ENCODE measurements around the gene SRRD. TPM values are rescaled to one million over a fixed set of nuclear protein-coding genes. Genes with fewer than 3 reads are reported as not detected.

The SRRD gene
- total RNA-seq, 2 experiments from 2014 or later = 23.1 to 33.0 TPM

DNA sequence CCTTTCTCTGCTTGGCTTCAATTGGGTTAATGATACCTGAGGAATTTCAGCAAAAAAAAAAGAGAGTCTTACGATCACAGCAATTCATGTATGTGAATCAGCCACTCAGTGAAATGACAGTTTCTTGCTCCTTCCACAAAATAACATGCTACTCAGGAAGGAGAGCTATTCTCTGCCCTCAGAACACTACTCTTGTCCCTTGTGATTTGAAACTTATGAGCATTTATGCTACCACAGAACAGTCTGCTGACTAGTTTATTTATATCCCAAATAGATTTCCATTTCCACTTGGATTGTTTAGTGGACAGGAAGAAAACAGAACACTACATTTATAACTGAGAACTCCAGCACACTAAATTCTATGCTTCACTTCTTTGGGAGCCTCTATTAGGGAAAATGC lies 20.1 kb downstream of the SRRD start:
- peaks cover 93% of the 10 kb centered on the region for H3K36me3 ChIP-seq (ENCODE audit: insufficient read depth, low read length)
- H3K27ac ChIP-seq (ENCODE audit: low read depth, low read length, poor library complexity, severe bottlenecking) = peak overlapping the region; percentile 58
- no peak for DNase-seq (ENCODE audit: low spot score)
- peak overlapping the region; percentile 55; the same call in 1 of the 2 replicates for H3K4me2 ChIP-seq (ENCODE audit: low read length)
- H3K9me3 ChIP-seq (ENCODE audit: low read length) = no peaks in the 10 kb centered on the region
- ChIA-PET POLR2A (interaction anchor here (0.9 to 1.7 kb wide), 3 partner anchors 8 to 20 kb away, joined by 3 to 7 read pairs (median 3); partner anchors contain the start of genes HPS4, SRRD and TFIP11), CTCF (ENCODE audit: unreplicated experiment) (interaction anchor here (0.7 to 1.0 kb wide), 2 partner anchors 29 to 73 kb away, joined by 3 read pairs; no protein-coding TSS in a partner anchor)
- no peaks in the 10 kb centered on the region for H3K79me2 ChIP-seq (ENCODE audit: insufficient read depth, low read depth, low read length)
- H2AFZ ChIP-seq (ENCODE audit: low read length) = no peak overlapping the region
- TF ChIP-seq, protein P1, sequence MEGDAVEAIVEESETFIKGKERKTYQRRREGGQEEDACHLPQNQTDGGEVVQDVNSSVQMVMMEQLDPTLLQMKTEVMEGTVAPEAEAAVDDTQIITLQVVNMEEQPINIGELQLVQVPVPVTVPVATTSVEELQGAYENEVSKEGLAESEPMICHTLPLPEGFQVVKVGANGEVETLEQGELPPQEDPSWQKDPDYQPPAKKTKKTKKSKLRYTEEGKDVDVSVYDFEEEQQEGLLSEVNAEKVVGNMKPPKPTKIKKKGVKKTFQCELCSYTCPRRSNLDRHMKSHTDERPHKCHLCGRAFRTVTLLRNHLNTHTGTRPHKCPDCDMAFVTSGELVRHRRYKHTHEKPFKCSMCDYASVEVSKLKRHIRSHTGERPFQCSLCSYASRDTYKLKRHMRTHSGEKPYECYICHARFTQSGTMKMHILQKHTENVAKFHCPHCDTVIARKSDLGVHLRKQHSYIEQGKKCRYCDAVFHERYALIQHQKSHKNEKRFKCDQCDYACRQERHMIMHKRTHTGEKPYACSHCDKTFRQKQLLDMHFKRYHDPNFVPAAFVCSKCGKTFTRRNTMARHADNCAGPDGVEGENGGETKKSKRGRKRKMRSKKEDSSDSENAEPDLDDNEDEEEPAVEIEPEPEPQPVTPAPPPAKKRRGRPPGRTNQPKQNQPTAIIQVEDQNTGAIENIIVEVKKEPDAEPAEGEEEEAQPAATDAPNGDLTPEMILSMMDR (conservative IDR thresholded peaks at IDR 0.05; ENCODE audit: low read length) = no peak
- no peaks in the 10 kb centered on the region for H4K20me1 ChIP-seq (ENCODE audit: insufficient read depth, low read length)
- intact Hi-C loops (cut with micrococcal nuclease; ENCODE audit: unreplicated experiment) = no loop called here
- peaks cover 23% of the 10 kb centered on the region for H3K4me1 ChIP-seq (ENCODE audit: insufficient read depth, low read length, poor library complexity, severe bottlenecking)
- H3K9me2 ChIP-seq (ENCODE audit: insufficient read depth, low read length) = no peaks in the 10 kb centered on the region
- BruUV-seq (replicated peaks) = no TSS peak
- no peak overlapping the region for H3K4me3 ChIP-seq (ENCODE audit: low read depth, low read length, poor library complexity, severe bottlenecking)

DNA sequence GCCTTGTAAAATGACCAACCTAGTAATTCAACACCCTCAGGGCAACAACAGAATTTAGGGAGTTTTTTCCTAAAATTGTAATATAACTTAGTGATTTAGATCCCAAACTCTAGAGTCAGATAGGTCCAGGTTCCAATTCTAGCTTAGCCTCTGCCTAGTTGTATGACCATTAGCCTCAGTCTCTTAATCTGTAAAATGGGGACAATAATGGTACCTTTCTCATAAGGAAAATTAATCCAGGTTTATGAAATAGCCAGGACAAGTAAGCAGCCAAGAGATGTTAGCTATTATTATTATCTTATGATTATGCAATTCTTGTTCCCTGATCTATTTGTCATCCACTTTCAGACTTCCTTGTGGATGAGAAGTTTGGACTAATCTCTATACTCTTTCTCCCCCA lies 24.5 kb downstream of the SRRD start:
- Histone ChIP-seq H2AFZ (ENCODE audit: low read length) (no peak overlapping the region), H3K27ac (ENCODE audit: low read depth, low read length, poor library complexity, severe bottlenecking) (no peak overlapping the region), H3K9me3 (ENCODE audit: low read length) (no peaks in the 10 kb centered on the region), H3K4me3 (ENCODE audit: low read depth, low read length, poor library complexity, severe bottlenecking) (no peak overlapping the region), H3K4me1 (ENCODE audit: insufficient read depth, low read length, poor library complexity, severe bottlenecking) (peaks cover 24% of the 10 kb centered on the region), H3K79me2 (ENCODE audit: insufficient read depth, low read depth, low read length) (peaks cover 28% of the 10 kb centered on the region), H3K9me2 (ENCODE audit: insufficient read depth, low read length) (no peaks in the 10 kb centered on the region), H3K4me2 (ENCODE audit: low read length) (no peak overlapping the region), H4K20me1 (ENCODE audit: insufficient read depth, low read length) (no peaks in the 10 kb centered on the region; the same call in 1 of the 2 replicates), H3K36me3 (ENCODE audit: insufficient read depth, low read length) (peaks cover 74% of the 10 kb centered on the region)
- ChIA-PET POLR2A (interaction anchor here (0.7 to 1.0 kb wide), 3 partner anchors 14 to 28 kb away, joined by 3 read pairs; no protein-coding TSS in a partner anchor), CTCF (ENCODE audit: unreplicated experiment) (no interaction called here)
- TF ChIP-seq, protein P1 (conservative IDR thresholded peaks at IDR 0.05; ENCODE audit: low read length) = no peak
- TF ChIP-seq EZH2phosphoT487 (IDR thresholded peaks at IDR 0.05; ENCODE audit: borderline replicate concordance, low read depth, low read length) = no peak
- no TSS peak for BruUV-seq (replicated peaks)
- intact Hi-C loops (cut with micrococcal nuclease; ENCODE audit: unreplicated experiment) = no loop called here
- no peak for DNase-seq (ENCODE audit: low spot score)

DNA sequence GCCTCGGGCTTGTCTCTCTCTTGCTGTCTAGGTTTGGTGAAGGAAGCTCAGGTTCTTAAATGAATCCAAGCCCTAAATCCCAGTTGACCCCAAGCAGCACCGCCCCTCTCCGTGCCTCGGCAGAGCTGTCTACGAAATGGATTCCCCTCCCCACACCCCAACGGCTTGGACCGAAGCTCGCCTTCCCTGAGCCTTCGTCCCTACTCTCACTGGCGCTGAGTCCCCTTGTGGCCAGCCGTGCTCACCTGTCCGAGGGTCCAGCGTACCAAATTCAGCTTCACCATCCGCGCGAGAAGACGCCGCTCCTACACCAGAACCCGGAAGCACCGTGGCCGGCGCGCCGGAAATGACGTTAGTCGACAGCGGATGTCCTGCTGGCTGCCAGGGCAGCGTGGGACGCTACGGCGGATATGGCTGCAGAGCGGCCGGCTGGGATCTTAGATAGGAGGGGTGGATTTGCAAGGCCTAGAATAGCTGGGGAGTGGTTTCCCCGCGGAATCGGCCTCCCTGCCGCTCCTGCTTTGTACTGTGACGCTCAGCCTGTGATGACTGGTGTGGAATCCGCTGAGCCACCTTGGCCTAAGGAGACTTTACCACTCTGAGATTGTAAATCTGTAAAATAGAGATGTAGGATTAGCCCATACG lies 28.6 kb downstream of the SRRD start, which contains the start of gene TFIP11:
Gene TFIP11, minus strand, starts transcription at position 325 of the 645 bp plus-strand sequence. CDS start 2,201 bp downstream, outside the sequence.
- DNase-seq (ENCODE audit: low spot score) = peak; percentile 91
- Histone ChIP-seq H3K79me2 (ENCODE audit: insufficient read depth, low read depth, low read length) (peaks cover 37% of the 10 kb centered on the region), H3K27ac (ENCODE audit: low read depth, low read length, poor library complexity, severe bottlenecking) (peak within 1 kb of the TSS; percentile 12), H3K4me2 (ENCODE audit: low read length) (peak within 1 kb of the TSS; percentile 95), H2AFZ (ENCODE audit: low read length) (peak within 1 kb of the TSS; percentile 58), H3K9me2 (ENCODE audit: insufficient read depth, low read length) (no peaks in the 10 kb centered on the region), H3K36me3 (ENCODE audit: insufficient read depth, low read length) (peaks cover 36% of the 10 kb centered on the region), H3K4me1 (ENCODE audit: insufficient read depth, low read length, poor library complexity, severe bottlenecking) (peaks cover 34% of the 10 kb centered on the region), H4K20me1 (ENCODE audit: insufficient read depth, low read length) (no peaks in the 10 kb centered on the region; the same call in 1 of the 2 replicates), H3K4me3 (ENCODE audit: low read depth, low read length, poor library complexity, severe bottlenecking) (peak within 1 kb of the TSS; percentile 88), H3K9me3 (ENCODE audit: low read length) (no peaks in the 10 kb centered on the region)
- CTCF ChIA-PET (ENCODE audit: unreplicated experiment) = interaction anchor here (0.6 kb wide), 1 partner anchor 28 kb away, joined by 3 read pairs; no protein-coding TSS in a partner anchor
- intact Hi-C loops (cut with micrococcal nuclease; ENCODE audit: unreplicated experiment) = no loop called here
- TF ChIP-seq EZH2phosphoT487 (IDR thresholded peaks at IDR 0.05; ENCODE audit: borderline replicate concordance, low read depth, low read length) = no peak
- TF ChIP-seq, protein P1 (conservative IDR thresholded peaks at IDR 0.05; ENCODE audit: low read length) = no peak
- no TSS peak for BruUV-seq (replicated peaks)
- POLR2A ChIA-PET = interaction anchor here (0.8 to 2.0 kb wide), 8 partner anchors 10 to 95 kb away, joined by 3 to 9 read pairs (median 4); partner anchors contain the start of gene SRRD

All from OCI-LY7 (cell line).